Karpas-422 (cell line): Measurements from ENCODE around the gene DENR. TPM values are rescaled to one million over a fixed set of nuclear protein-coding genes. Genes with fewer than 3 reads are reported as not detected.
A peak's percentile ranks its signal among the peaks of the same experiment; 100 is the strongest.

Experiments
- DNase-seq: peaks from one replicate; pipeline ENCODE4 v3.0.0-alpha.2; 2015
- H2AFZ ChIP-seq: fragments of 200-600 bp; sonication (generic); 2 replicates; pipeline ENCODE4 v1.6.1; 2014; ENCODE audit warnings: antibody characterized with exemption, low read length, mixed read lengths
- H3K27ac ChIP-seq: fragments of 200-600 bp; sonication (generic); 2 replicates; pipeline ENCODE4 v1.5.1; 2014; ENCODE audit warnings: mild to moderate bottlenecking, low read length, moderate library complexity
- H3K27me3 ChIP-seq: fragments of 200-600 bp; sonication (generic); 2 replicates; pipeline ENCODE4 v1.6.1; 2014; ENCODE audit warnings: low read length, mixed read lengths
- H3K36me3 ChIP-seq: fragments of 200-600 bp; sonication (generic); 2 replicates; pipeline ENCODE4 v1.6.1; 2014; ENCODE audit warnings: low read length, mixed read lengths; ENCODE audit not compliant: insufficient read depth
- H3K4me1 ChIP-seq: fragments of 200-600 bp; sonication (generic); 2 replicates; pipeline ENCODE4 v1.6.1; 2014; ENCODE audit warnings: mild to moderate bottlenecking, low read length, mixed read lengths
- H3K4me2 ChIP-seq: fragments of 200-600 bp; sonication (generic); 2 replicates; pipeline ENCODE4 v1.6.1; 2014; ENCODE audit warnings: low read length, low read depth, mild to moderate bottlenecking; ENCODE audit not compliant: poor library complexity, severe bottlenecking
- H3K4me3 ChIP-seq: fragments of 200-600 bp; sonication (generic); 2 replicates; pipeline ENCODE4 v1.5.1; 2014; ENCODE audit warnings: mild to moderate bottlenecking, antibody characterized with exemption, low read length, mixed read lengths
- H3K79me2 ChIP-seq: fragments of 200-600 bp; sonication (generic); 2 replicates; pipeline ENCODE4 v1.6.1; 2014; ENCODE audit warnings: mild to moderate bottlenecking, low read length, mixed read lengths
- H3K9ac ChIP-seq: fragments of 200-600 bp; sonication (generic); 2 replicates; pipeline ENCODE4 v1.6.0; 2014; ENCODE audit warnings: low read length
- H3K9me2 ChIP-seq: fragments of 200-600 bp; sonication (generic), shearing (Covaris generic); replicated peaks from 2 replicates; pipeline ENCODE4 v1.6.0; 2014; ENCODE audit warnings: mild to moderate bottlenecking, low read length, moderate library complexity; ENCODE audit not compliant: insufficient read depth
- H3K9me3 ChIP-seq: fragments of 300-700, 200-600 bp; sonication (generic); 2 replicates; pipeline ENCODE4 v1.6.1; 2014; ENCODE audit warnings: low read length, mixed read lengths
- H4K20me1 ChIP-seq: fragments of 200-600 bp; sonication (generic); 2 replicates; pipeline ENCODE4 v1.6.1; 2014; ENCODE audit warnings: mild to moderate bottlenecking, antibody characterized with exemption, low read length, low read depth; ENCODE audit not compliant: insufficient read depth
- small RNA-seq: library from RNA; depleted of rRNA; stranded (forward); fragments of <200 nt; gene quantifications from one replicate; pipeline ENCODE3, GENCODE V24; 2014
- total RNA-seq: library from RNA; depleted of rRNA; stranded (reverse); fragments of >200 nt; shearing (Covaris generic); gene quantifications from 2 replicates; pipeline ENCODE4 v1.2.3, GENCODE V29; 2014; ENCODE audit warnings: low replicate concordance; rRNA removed

DENR gene
- total RNA-seq, 1 experiment from 2014 or later: 72.8 TPM

- no peaks in the 10 kb centered on the region for H3K79me2 ChIP-seq
- no peaks in the 10 kb centered on the region for H3K27me3 ChIP-seq
- H3K4me1 ChIP-seq: peaks cover 7% of the 10 kb centered on the region
- H3K4me3 ChIP-seq: no peak overlapping the region
- H3K9me2 ChIP-seq: no peaks in the 10 kb centered on the region
- H3K9me3 ChIP-seq: no peaks in the 10 kb centered on the region
- H3K36me3 ChIP-seq: no peaks in the 10 kb centered on the region
- DNase-seq: peak; percentile 69
- H3K27ac ChIP-seq: no peak overlapping the region
- 0 out of 2 replicates have a peak overlapping the region, but pooled peaks have one; percentile 4 for H3K9ac ChIP-seq
- peak overlapping the region; percentile 67; the same call in 1 of the 2 replicates for H2AFZ ChIP-seq
- no peaks in the 10 kb centered on the region for H4K20me1 ChIP-seq
- peak overlapping the region; percentile 0 for H3K4me2 ChIP-seq
Measured at GRCh38 chr12:122813310-122813713, 60.7 kb downstream of the DENR start.

- H2AFZ ChIP-seq: no peak overlapping the region
- H3K4me3 ChIP-seq: no peak overlapping the region
- H3K27me3 ChIP-seq: no peaks in the 10 kb centered on the region
- no peak overlapping the region for H3K27ac ChIP-seq
- peaks cover 29% of the 10 kb centered on the region for H3K4me1 ChIP-seq
- no peaks in the 10 kb centered on the region for H4K20me1 ChIP-seq
- H3K9ac ChIP-seq: no peak overlapping the region
- DNase-seq: no peak
- H3K36me3 ChIP-seq: no peaks in the 10 kb centered on the region
- H3K79me2 ChIP-seq: no peaks in the 10 kb centered on the region
- H3K9me3 ChIP-seq: no peaks in the 10 kb centered on the region
- no peaks in the 10 kb centered on the region for H3K9me2 ChIP-seq
- H3K4me2 ChIP-seq: no peak overlapping the region
Measured at GRCh38 chr12:122819209-122819785, 66.7 kb downstream of the DENR start.

- H3K27me3 ChIP-seq: no peaks in the 10 kb centered on the region
- no peaks in the 10 kb centered on the region for H3K9me2 ChIP-seq
- H3K79me2 ChIP-seq: no peaks in the 10 kb centered on the region
- no peaks in the 10 kb centered on the region for H3K36me3 ChIP-seq
- H3K4me3 ChIP-seq: no peak overlapping the region
- no peaks in the 10 kb centered on the region for H3K9me3 ChIP-seq
- no peak overlapping the region for H3K27ac ChIP-seq
- H3K4me1 ChIP-seq: peaks cover 29% of the 10 kb centered on the region
- peak overlapping the region; percentile 68; the same call in 1 of the 2 replicates for H2AFZ ChIP-seq
- no peak for DNase-seq
- H3K4me2 ChIP-seq: peak overlapping the region; percentile 59
- no peaks in the 10 kb centered on the region for H4K20me1 ChIP-seq
- H3K9ac ChIP-seq: no peak overlapping the region; the same call in 1 of the 2 replicates
Measured at GRCh38 chr12:122820138-122820537, 67.5 kb downstream of the DENR start.

Small RNAs within 50 kb of the gene (small RNA-seq; reads per million reads assigned to genes)
- gene AC026333.2: not detected
- not detected for gene RF00019

Other genes with a start within 250 kb of the DENR start
- 71.4 and 71.9 TPM in 2 replicates for gene RSRC2, start 225.9 kb upstream of the DENR start, total RNA-seq
- gene KNTC1, start 225.6 kb upstream of the DENR start, total RNA-seq: 25.4 and 65.9 TPM in 2 replicates
- not detected in 2 replicates for gene HCAR2, start 49.5 kb upstream of the DENR start, total RNA-seq
- 0.22 TPM in 1 of 2 replicates, not detected in the other for gene HCAR3, start 36.0 kb upstream of the DENR start, total RNA-seq
- not detected in 2 replicates for gene HCAR1, start 22.0 kb upstream of the DENR start, total RNA-seq
- 0.47 and 2.2 TPM in 2 replicates for gene CCDC62, start 21.7 kb downstream of the DENR start, total RNA-seq
- gene HIP1R, start 82.6 kb downstream of the DENR start, total RNA-seq: 19.4 and 42.9 TPM in 2 replicates
- not detected in 2 replicates for gene VPS37B, start 143.3 kb downstream of the DENR start, total RNA-seq
- gene ABCB9, start 213.6 kb downstream of the DENR start, total RNA-seq: 1.5 and 3.7 TPM in 2 replicates
- 8.5 and 28.8 TPM in 2 replicates for gene OGFOD2, start 222.4 kb downstream of the DENR start, total RNA-seq
- gene ARL6IP4, start 227.9 kb downstream of the DENR start, total RNA-seq: 85.1 and 210 TPM in 2 replicates